Stimulated activated CD4-positive, alpha-beta T cell treated with anti-CD3 and anti-CD28 coated beads, Interleukin-12 subunit alpha, Interleukin-12 subunit beta, amount 100 ng/mL, for 48 hours (primary cell): ENCODE results near the gene RNH1.

Experiments
- DNase-seq, 3 donors: peaks; one replicate each; pipeline ENCODE4 v3.0.0-alpha.2; 2020; ENCODE audit warnings: low read depth in 2 of 3, low spot score in 1 of 3

RNH1 gene

DNA sequence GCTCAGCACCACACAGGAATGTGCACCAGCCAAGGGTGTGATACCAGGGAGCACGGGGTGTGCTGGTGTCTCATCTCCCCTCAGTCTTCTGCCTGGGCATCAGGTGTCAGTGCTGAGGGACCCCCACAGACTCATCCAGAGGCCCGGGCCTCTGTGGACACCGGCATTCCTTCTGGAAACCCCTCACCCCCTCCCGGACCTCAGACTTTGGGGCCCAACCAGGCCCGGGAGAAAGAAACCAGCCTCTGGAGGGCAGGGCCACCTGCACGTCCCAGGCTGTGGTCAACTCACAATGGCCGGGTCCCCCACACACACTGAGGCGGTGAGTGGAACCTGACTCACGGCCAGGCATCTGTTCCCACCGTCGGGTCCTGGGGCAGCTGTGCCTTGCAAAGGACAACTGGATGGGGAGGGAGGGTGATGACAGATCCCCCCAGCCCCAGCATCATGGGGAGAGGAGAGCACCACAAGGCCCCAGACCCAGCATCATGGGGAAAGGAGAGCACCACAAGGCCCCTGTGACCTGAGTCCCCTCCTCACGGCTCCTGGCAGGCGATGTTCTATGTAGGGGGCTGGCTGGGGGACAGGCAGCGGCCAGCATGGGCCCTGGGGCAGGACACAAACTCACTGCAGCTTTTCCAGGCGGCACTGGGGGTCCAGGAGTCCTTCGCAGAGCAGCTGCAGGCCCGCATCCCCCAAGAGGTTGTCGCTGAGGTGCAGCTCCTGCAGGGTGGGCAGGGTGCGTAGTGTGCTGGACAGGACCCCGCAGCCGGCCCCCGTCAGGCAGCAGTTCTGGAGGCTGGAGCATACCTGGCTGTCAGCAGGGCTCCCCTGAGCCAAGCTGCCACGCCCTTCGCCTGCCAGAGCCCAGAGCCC lies 7.6 kb downstream of the RNH1 start:
- no peak for DNase-seq

- no peak for DNase-seq
Measured at GRCh38 chr11:498297-499181, 8.5 kb downstream of the RNH1 start.

DNA sequence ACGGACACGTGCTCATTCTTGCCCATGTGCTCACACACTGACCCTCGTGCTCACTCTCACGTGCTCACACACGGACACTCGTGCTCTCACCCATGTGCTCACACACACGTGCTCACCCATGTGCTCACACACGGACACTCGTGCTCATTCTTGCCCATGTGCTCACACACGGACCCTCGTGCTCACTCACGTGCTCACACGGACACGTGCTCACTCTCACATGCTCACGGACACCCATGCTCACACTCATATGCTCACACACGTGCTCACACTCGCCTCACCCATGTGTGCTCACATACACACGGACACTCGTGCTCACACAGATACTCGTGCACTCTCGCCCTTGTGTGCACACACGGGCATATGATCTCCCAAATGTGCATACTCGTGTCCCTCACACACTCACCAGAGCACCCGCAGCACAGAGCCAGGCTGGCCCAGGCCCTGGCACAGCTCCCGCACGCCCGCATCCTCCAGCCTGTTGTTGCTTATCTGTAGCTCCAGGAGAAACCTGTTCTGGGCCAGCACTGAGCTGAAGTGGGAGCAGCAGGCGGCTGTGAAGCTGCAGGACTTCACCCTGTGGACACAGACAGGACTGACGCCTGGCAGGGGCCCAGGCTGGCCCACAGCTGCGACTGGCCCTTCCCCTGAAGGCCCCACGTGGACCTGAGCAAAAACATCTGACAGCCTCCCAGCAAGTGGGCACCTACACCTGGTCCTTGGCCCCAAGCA lies 9.3 kb downstream of the RNH1 start:
- no peak for DNase-seq

GRCh38 chr11:496834-497564 lies 10.0 kb downstream of the RNH1 start:
- DNase-seq = no peak

GRCh38 chr11:495537-495931 lies 11.5 kb downstream of the RNH1 start:
- no peak for DNase-seq

GRCh38 chr11:494761-495536 lies 12.1 kb downstream of the RNH1 start:
- DNase-seq = no peak

DNA sequence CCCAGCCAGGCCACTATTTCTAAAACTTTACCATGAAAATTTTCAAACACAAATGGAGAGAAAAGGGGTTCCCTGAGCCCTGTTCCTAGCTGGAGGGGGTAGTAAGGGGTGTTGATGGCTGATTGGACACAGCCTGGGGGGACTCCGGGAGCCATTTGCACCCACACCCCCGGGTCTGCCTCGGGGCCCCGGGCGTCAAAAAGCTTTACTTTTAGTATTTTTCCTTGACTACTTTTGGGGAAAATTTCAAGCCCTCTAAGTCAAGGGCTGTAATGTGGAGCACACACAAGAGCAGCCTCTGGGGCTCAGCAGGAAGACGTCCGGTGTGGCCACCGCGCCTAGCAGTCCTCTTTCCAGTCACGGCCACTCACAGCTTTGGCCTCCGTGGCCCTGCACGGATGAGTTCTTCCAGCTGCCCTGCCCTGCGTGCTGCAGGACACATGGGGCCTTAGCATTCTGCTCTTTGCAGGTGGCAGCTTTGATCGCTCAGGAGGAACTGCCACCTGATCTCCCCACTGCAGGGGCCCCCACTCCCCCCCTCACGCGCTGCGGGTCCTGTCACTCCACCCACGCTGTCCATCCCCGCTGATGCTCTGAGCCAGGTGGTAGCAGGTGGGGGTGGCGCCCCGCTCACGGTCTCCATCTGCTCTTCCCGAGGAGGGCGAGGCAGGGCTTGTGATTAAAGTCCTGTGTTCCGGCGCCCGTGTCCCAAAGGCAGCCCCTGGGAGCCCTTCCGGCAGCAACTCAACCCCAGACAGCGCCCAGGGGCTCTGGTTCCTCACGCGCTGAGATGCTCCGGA lies 14.4 kb downstream of the RNH1 start:
- DNase-seq = no peak

DNA sequence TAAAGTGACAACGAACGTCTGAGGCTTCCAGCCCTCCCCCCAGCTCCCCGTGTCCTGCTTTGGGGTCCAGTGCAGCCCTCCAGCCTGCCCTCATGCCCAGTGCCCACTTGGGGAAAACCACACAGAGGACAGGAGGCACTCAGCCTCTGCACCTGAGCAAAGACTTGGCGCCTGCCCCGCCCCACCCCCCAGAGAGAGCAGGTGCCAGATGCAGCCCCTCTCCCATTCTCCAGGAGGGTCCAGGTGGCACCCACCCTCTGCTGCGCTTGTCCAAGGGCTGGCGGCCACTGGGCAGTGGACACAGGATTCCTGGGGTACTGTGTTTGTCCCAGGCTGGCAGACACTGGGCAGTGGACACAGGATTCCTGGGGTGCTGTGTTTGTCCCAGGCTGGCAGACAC lies 15.7 kb downstream of the RNH1 start:
- DNase-seq = no peak

GRCh38 chr11:490930-491260 lies 16.1 kb downstream of the RNH1 start:
- DNase-seq = no peak

DNA sequence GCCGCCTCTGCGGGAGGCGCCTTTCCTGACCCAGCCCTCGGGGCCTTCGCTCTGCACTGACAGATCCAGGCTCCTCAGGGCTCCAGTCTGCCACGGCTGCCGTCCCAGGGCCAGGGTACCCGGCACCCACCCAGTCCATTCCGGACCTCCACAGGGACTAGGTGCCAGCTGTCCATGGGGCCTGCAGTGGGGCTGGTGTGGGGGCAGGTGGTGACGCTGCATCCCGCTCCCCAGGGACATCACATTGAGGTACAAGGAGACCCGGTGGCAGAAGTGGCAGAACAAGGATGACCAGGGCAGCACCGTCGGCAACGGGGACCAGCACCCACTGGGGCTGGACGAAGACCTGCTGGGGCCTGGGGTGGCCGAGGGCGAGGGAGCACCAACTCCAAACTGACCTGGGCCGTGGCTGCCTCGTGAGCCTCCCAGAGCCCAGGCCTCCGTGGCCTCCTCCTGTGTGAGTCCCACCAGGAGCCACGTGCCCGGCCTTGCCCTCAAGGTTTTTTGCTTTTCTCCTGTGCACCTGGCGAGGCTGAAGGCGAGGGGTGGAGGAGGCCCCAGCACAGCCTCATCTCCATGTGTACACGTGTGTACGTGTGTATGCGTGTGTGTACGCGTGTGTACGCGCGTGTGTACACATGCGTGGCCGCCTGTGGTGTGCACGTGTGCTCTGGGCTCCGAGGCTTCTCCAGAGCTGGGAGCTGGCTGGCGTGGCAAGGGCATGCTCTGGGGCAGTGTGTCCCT lies 16.7 kb downstream of the RNH1 start:
- DNase-seq = no peak

- no peak for DNase-seq
Measured at GRCh38 chr11:489610-490185, 17.3 kb downstream of the RNH1 start.

GRCh38 chr11:488992-489391 lies 18.1 kb downstream of the RNH1 start:
- no peak for DNase-seq

DNA sequence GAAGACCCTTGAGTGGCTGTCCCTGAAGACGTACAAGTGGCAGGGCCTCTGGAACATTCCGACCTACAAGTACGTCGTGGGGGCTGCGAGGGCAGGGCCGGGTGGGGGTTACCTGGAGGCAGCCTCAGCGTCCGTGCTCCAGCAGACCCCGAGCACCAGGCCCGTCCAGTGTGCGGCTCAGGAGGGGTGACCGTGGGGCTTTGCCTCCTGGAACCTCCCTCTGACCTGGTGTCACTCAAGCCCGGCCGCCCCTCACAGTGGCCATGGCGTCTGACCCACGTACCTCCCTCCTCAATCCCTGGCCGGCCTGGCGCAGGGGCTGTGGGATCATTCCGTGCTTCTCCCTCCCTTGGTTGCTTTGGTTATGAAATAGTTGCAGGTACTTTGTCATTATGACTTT lies 18.5 kb downstream of the RNH1 start:
- DNase-seq = no peak

- no peak for DNase-seq
Measured at GRCh38 chr11:488062-488461, 19.0 kb downstream of the RNH1 start.

DNA sequence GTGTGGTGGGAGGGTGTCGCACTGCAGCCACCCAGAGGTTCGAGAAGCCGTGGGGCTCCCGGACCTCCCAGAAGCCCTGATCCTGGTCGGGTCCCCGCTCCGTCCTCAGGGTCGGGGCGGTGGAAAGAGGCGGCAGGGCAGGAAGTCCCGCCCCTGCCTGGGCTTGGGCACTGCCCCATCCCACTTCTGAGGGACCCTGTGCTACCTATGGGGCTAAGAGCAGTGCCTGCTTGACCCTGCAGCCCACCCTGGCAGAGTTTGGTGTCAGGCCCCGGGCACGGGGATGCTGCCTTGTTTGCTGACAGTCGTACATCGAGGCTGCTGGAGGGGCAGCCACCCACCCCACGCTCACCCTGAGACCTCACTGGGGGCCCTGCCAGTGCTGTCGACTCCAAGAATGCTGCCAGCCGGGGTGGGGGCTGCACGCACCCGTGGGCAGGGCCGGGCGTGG lies 19.4 kb downstream of the RNH1 start:
- DNase-seq = no peak

DNA sequence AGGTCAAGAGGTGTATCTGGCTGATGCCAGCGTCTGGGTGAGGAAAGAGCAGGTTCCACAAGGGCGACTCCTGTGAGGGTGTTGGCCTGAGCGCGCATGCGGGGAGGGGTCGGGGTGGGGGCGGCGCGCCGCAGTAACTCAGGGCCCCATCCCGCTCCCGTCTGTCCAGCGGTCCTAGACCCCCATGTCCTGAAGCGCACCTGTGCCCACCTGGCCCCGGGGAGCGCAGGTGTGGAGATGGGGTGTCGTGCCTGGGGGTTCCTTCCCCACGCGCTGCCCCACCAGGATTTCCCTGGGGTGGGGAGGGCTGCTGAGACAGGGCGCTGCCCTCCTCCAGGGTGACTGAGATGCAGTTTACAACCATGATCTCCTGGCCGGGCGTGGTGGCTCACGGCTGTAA lies 20.9 kb downstream of the RNH1 start:
- no peak for DNase-seq

DNA sequence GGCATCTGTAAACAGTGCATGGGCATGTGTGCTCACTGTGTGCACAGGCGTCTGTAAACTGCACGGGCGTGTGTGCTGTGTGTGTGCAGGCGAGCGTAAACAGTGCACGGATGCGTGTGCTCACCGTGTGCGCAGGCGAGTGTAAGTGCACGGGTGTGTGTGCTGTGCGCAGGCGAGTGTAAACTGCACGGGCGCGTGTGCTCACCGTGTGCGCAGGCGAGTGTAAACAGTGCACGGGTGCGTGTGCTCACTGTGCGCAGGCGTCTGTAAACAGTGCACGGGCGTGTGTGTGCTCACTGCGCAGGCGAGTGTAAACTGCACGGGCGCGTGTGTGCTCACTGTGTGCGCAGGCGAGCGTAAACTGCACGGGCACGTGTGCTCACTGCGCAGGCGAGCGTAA lies 22.4 kb downstream of the RNH1 start:
- no peak for DNase-seq

- no peak for DNase-seq
Measured at GRCh38 chr11:479311-479710, 27.7 kb downstream of the RNH1 start.
